Osteocyte (in vitro differentiated cells): ENCODE results near the gene PTPRN2. TPM values are rescaled to one million over a fixed set of nuclear protein-coding genes. Genes with fewer than 3 reads are reported as not detected.

ENCODE experiments used
- DNase-seq: peaks from one replicate; pipeline ENCODE4 v3.0.0; 2021; ENCODE audit warnings: mixed read lengths; ENCODE audit not compliant: unreplicated experiment; ENCODE audit errors: extremely low spot score
- H3K27ac Mint-ChIP-seq: one replicate; pipeline ENCODE4 v1.8.0; 2021; ENCODE audit warnings: mild to moderate bottlenecking, mixed read lengths; ENCODE audit not compliant: unreplicated experiment
- H3K27me3 Mint-ChIP-seq: one replicate; pipeline ENCODE4 v1.8.0; 2021; ENCODE audit warnings: mixed read lengths; ENCODE audit not compliant: unreplicated experiment
- H3K36me3 Mint-ChIP-seq: one replicate; pipeline ENCODE4 v1.8.0; 2021; ENCODE audit warnings: mixed read lengths; ENCODE audit not compliant: unreplicated experiment
- H3K4me1 Mint-ChIP-seq: one replicate; pipeline ENCODE4 v1.8.0; 2021; ENCODE audit warnings: mixed read lengths; ENCODE audit not compliant: unreplicated experiment
- H3K4me3 Mint-ChIP-seq: one replicate; pipeline ENCODE4 v1.8.0; 2021; ENCODE audit warnings: mild to moderate bottlenecking, moderate library complexity, mixed read lengths; ENCODE audit not compliant: unreplicated experiment
- H3K9me3 Mint-ChIP-seq: one replicate; pipeline ENCODE4 v1.8.0; 2021; ENCODE audit warnings: mixed read lengths; ENCODE audit not compliant: unreplicated experiment
- total RNA-seq: library from RNA; stranded (reverse); gene quantifications from 2 replicates; pipeline ENCODE4 v1.2.1, GENCODE V29; 2021
- TF ChIP-seq, protein P1 (sequence below): fragments of 200-600 bp; sonication (generic); IDR thresholded peaks from 2 replicates; pipeline ENCODE4 v1.5.0; 2021; ENCODE audit warnings: antibody characterized with exemption, mild to moderate bottlenecking, moderate library complexity

PTPRN2 gene
- total RNA-seq, 1 donor from 2014 or later, result 0.59 TPM

DNA sequence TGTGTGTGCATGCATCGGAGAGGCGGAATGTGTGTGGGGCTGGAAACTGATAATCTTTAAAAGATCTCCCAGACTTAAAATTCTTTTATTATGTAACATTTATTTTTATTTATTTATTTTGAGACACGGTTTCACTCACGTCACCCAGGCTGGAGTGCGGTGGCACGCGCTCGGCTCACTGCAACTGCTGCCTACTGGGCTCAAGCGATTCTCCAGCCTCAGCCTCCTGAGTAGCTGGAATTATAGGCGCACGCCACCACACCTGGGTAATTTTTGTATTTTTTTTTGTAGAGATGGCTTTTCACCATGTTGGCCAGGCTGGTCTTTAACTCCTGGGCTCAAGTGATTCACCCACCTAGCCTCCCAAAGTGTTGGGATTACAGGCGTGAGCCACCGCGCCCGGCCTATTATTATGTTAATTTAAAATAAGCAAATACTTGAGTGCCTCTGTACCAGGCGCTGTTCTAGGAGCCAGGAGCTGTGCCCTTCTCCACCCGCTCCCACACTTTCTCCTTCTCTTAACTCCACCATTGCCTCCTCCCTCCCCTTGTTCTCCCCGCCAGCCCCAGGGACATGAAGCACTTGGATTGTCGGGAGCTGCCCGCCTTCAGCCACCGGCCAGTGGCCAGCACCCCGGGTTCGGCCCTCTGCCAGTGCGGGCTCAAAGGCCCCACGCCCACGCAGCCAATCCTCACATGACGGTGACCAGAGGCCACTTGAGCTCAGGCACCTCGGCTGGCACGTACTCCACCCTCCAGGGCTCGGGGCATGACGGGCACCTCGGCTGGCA is 1087.3 kb downstream of the PTPRN2 start:
- Mint-ChIP-seq H3K27me3 (no peaks in the 10 kb centered on the region), H3K4me1 (no peaks in the 10 kb centered on the region), H3K27ac (no peak overlapping the region), H3K36me3 (no peaks in the 10 kb centered on the region), H3K4me3 (no peak overlapping the region), H3K9me3 (peaks cover 3% of the 10 kb centered on the region)
- TF ChIP-seq, protein P1, sequence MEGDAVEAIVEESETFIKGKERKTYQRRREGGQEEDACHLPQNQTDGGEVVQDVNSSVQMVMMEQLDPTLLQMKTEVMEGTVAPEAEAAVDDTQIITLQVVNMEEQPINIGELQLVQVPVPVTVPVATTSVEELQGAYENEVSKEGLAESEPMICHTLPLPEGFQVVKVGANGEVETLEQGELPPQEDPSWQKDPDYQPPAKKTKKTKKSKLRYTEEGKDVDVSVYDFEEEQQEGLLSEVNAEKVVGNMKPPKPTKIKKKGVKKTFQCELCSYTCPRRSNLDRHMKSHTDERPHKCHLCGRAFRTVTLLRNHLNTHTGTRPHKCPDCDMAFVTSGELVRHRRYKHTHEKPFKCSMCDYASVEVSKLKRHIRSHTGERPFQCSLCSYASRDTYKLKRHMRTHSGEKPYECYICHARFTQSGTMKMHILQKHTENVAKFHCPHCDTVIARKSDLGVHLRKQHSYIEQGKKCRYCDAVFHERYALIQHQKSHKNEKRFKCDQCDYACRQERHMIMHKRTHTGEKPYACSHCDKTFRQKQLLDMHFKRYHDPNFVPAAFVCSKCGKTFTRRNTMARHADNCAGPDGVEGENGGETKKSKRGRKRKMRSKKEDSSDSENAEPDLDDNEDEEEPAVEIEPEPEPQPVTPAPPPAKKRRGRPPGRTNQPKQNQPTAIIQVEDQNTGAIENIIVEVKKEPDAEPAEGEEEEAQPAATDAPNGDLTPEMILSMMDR, result no peak
- peak; percentile 78 for DNase-seq

DNA sequence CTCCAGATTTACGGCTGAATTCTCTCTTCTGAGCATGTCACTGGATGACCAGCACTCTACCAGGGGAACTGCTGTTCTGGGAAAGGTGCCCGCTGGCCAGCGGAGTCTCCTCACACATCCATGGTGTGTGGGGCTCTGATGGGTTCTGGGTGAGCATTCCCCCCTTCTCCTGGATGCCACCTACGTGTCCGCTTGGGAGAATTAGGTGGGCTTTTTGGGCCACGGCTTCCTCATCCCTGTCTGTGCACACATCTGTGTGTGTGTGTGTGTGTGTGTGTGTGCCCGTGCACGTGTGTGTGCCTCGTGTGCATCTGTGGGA is 1087.8 kb downstream of the PTPRN2 start:
- Mint-ChIP-seq H3K36me3 (no peaks in the 10 kb centered on the region), H3K27ac (no peak overlapping the region), H3K9me3 (peaks cover 3% of the 10 kb centered on the region), H3K4me1 (no peaks in the 10 kb centered on the region), H3K27me3 (no peaks in the 10 kb centered on the region), H3K4me3 (no peak overlapping the region)
- TF ChIP-seq, protein P1, result no peak
- DNase-seq, result no peak

DNA sequence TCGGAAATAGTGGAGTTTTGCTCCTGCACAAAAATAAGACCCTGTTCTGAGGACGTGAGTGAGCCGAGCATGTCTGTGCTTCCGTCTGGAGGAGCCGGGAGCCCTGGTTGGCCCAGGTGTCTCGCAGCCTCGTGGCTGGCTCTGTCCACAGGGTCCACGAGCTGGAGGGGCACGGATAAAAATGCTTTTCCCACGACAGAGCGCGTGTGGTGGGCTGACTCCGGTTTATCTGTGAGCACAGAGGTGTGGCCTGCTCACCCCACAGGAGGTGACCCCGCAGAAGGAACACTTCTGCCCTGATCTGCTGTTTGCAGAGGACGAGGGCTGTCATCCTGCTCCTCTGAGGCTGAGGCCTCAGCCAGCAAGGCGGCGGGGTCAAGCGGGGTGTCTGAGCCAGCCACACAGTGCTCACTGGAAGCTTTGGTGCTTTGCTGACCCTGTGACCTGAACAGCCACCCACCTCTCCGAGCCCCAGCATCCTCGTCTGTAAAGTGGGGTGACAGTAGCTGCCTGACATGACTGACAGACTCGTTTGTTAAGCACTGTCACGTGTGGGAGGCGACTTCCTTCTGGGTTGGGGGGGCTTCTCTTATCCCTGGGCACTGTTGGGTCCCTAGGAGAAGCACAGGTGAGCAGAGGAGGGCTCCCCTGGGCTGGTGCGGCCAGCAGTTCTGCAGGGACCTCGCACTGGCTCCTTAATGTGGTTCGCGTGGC is 1088.3 kb downstream of the PTPRN2 start:
- Mint-ChIP-seq H3K27ac (no peak overlapping the region), H3K9me3 (peaks cover 3% of the 10 kb centered on the region), H3K27me3 (no peaks in the 10 kb centered on the region), H3K4me3 (no peak overlapping the region), H3K4me1 (no peaks in the 10 kb centered on the region), H3K36me3 (no peaks in the 10 kb centered on the region)
- peak; percentile 75 for DNase-seq
- TF ChIP-seq, protein P1, result no peak

DNA sequence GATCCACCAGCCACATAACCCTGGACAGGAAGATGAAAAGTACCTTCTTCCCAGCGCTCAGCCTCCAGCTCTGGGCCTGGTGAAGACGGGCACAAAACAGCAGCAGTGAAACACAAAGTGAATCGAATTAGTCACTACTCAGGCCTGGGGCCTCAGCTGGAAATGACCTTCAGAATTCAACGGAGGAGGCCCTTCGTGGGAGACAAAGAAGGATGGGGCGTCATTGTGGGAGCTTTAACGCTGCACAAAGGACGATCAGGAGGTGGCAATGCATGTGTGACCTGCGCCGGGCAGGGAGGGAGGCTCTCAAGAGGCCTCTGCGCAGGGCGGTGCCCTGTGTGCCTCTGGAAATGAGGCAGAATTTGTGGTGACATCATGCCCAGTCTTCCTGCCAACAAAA is 1089.0 kb downstream of the PTPRN2 start:
- Mint-ChIP-seq H3K27ac (no peak overlapping the region), H3K27me3 (no peaks in the 10 kb centered on the region)
- TF ChIP-seq, protein P1, result no peak

More for the DNA sequence above, 1089.0 kb downstream of the PTPRN2 start:
- H3K36me3 Mint-ChIP-seq, result no peaks in the 10 kb centered on the region
- H3K9me3 Mint-ChIP-seq, result peaks cover 3% of the 10 kb centered on the region
- no peak overlapping the region for H3K4me3 Mint-ChIP-seq
- DNase-seq, result no peak
- H3K4me1 Mint-ChIP-seq, result no peaks in the 10 kb centered on the region
